MM.1S (cell line): ENCODE measurements around the gene TGM5.

Experiments used
- DNase-seq: peaks from one replicate; pipeline ENCODE4 v3.0.0-alpha.2; 2015
- H2AFZ ChIP-seq: fragments of 300-600 bp; sonication (generic); 2 replicates; pipeline ENCODE4 v1.6.0; 2016; ENCODE audit warnings: antibody characterized with exemption, low read length
- H3F3A ChIP-seq: fragments of 300-600 bp; sonication (generic); 2 replicates; pipeline ENCODE4 v1.6.1; 2016; ENCODE audit warnings: mild to moderate bottlenecking, antibody characterized with exemption, low read length, moderate library complexity, mixed read lengths; ENCODE audit not compliant: insufficient read depth
- H3K27ac ChIP-seq: fragments of 300-600 bp; sonication (generic); 2 replicates; pipeline ENCODE4 v1.5.1; 2016; ENCODE audit warnings: mild to moderate bottlenecking, low read length
- H3K27me3 ChIP-seq: fragments of 300-600 bp; sonication (generic); replicated peaks from 2 replicates; pipeline ENCODE4 v1.6.0; 2016; ENCODE audit warnings: low read length; ENCODE audit not compliant: insufficient read depth
- H3K36me3 ChIP-seq: fragments of 300-600 bp; sonication (generic); replicated peaks from 2 replicates; pipeline ENCODE4 v1.6.1; 2016; ENCODE audit warnings: mild to moderate bottlenecking, low read length, mixed read lengths; ENCODE audit not compliant: insufficient read depth
- H3K4me1 ChIP-seq: fragments of 300-600 bp; sonication (generic); 2 replicates; pipeline ENCODE4 v1.6.1; 2016; ENCODE audit warnings: low read length, mixed read lengths
- H3K4me2 ChIP-seq: fragments of 300-600 bp; sonication (generic); 2 replicates; pipeline ENCODE4 v1.6.0; 2016; ENCODE audit warnings: low read depth, low read length
- H3K4me3 ChIP-seq: fragments of 300-600 bp; sonication (generic); 2 replicates; pipeline ENCODE4 v1.5.1; 2016; ENCODE audit warnings: low read length, mixed read lengths
- H3K79me2 ChIP-seq: fragments of 300-600 bp; sonication (generic); 2 replicates; pipeline ENCODE4 v1.6.1; 2016; ENCODE audit warnings: mixed run types, low read length, mixed read lengths
- H3K9ac ChIP-seq: fragments of 300-600 bp; sonication (generic); 2 replicates; pipeline ENCODE4 v1.6.1; 2016; ENCODE audit warnings: low read length, mixed read lengths
- H3K9me2 ChIP-seq: fragments of 300-600 bp; sonication (generic); replicated peaks from 2 replicates; pipeline ENCODE4 v1.6.1; 2016; ENCODE audit warnings: mild to moderate bottlenecking, low read length, mixed read lengths; ENCODE audit not compliant: insufficient read depth
- H3K9me3 ChIP-seq: fragments of 300-600 bp; sonication (generic); replicated peaks from 2 replicates; pipeline ENCODE4 v1.6.1; 2016; ENCODE audit warnings: mild to moderate bottlenecking, low read length, mixed read lengths; ENCODE audit not compliant: insufficient read depth
- H4K20me1 ChIP-seq: fragments of 300-600 bp; sonication (generic); 2 replicates; pipeline ENCODE4 v1.6.1; 2016; ENCODE audit warnings: mild to moderate bottlenecking, low read length, moderate library complexity, mixed read lengths; ENCODE audit not compliant: insufficient read depth
- EZH2 ChIP-seq: fragments of 300-600 bp; sonication (generic); optimal IDR thresholded peaks from 2 replicates; pipeline ENCODE3; 2017; ENCODE audit warnings: low read depth, mild to moderate bottlenecking, antibody characterized with exemption, low read length, mixed read lengths
- EZH2phosphoT487 ChIP-seq: fragments of 300-600 bp; sonication (generic); IDR thresholded peaks from 2 replicates; pipeline ENCODE4 v1.6.1; 2018; ENCODE audit warnings: antibody characterized with exemption, low read length
- TF ChIP-seq, protein P1 (sequence below): fragments of 300-600 bp; sonication (generic); IDR thresholded peaks from 2 replicates; pipeline ENCODE4 v1.5.1; 2016; ENCODE audit warnings: antibody characterized with exemption, low read length, mixed read lengths

The TGM5 gene

DNA sequence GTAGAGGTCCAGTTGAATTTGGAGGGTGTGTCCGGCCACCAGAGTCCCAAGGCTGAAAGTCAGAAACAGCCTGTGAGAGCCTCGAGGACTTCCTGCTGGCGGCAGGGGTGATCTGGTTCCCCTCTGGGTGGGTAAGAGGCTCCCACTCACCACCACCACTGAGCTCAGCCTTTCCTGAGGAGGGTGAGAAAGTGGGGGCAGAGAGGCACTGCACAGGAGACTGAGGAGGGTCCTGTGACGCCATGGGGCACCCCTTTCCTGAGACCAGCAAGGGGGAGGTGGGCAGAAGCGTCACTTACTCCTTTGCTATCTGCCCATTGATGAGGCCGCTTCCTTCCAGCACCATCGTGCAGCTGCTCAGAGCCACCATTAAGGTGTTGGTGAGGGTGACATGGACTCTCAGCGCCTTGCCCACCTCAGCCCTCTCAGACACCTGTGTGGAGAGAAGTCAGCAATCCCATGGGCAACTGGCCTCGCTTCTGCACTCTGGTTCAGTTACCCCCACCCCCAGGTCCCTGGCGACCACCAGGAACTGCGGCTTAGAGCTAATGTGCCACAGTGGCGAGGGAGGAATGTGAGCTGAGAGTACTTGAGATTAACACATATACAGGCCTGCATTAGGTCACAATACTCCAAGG, 10.0 kb upstream of the TGM5 start:
- no peaks in the 10 kb centered on the region for H3K27me3 ChIP-seq
- no peak overlapping the region for H3K4me3 ChIP-seq
- H3K9ac ChIP-seq = no peak overlapping the region
- H2AFZ ChIP-seq = no peak overlapping the region
- H3F3A ChIP-seq = no peaks in the 10 kb centered on the region
- no peaks in the 10 kb centered on the region for H3K9me3 ChIP-seq
- no peaks in the 10 kb centered on the region for H3K4me1 ChIP-seq
- no peaks in the 10 kb centered on the region for H3K36me3 ChIP-seq
- H3K79me2 ChIP-seq = no peaks in the 10 kb centered on the region
- H3K27ac ChIP-seq = no peak overlapping the region
- no peak overlapping the region for H3K4me2 ChIP-seq
- TF ChIP-seq EZH2phosphoT487 (no peak), EZH2 (no peak)
- TF ChIP-seq, protein P1, sequence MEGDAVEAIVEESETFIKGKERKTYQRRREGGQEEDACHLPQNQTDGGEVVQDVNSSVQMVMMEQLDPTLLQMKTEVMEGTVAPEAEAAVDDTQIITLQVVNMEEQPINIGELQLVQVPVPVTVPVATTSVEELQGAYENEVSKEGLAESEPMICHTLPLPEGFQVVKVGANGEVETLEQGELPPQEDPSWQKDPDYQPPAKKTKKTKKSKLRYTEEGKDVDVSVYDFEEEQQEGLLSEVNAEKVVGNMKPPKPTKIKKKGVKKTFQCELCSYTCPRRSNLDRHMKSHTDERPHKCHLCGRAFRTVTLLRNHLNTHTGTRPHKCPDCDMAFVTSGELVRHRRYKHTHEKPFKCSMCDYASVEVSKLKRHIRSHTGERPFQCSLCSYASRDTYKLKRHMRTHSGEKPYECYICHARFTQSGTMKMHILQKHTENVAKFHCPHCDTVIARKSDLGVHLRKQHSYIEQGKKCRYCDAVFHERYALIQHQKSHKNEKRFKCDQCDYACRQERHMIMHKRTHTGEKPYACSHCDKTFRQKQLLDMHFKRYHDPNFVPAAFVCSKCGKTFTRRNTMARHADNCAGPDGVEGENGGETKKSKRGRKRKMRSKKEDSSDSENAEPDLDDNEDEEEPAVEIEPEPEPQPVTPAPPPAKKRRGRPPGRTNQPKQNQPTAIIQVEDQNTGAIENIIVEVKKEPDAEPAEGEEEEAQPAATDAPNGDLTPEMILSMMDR = no peak
- DNase-seq = no peak
- H3K9me2 ChIP-seq = no peaks in the 10 kb centered on the region
- H4K20me1 ChIP-seq = no peaks in the 10 kb centered on the region

DNA sequence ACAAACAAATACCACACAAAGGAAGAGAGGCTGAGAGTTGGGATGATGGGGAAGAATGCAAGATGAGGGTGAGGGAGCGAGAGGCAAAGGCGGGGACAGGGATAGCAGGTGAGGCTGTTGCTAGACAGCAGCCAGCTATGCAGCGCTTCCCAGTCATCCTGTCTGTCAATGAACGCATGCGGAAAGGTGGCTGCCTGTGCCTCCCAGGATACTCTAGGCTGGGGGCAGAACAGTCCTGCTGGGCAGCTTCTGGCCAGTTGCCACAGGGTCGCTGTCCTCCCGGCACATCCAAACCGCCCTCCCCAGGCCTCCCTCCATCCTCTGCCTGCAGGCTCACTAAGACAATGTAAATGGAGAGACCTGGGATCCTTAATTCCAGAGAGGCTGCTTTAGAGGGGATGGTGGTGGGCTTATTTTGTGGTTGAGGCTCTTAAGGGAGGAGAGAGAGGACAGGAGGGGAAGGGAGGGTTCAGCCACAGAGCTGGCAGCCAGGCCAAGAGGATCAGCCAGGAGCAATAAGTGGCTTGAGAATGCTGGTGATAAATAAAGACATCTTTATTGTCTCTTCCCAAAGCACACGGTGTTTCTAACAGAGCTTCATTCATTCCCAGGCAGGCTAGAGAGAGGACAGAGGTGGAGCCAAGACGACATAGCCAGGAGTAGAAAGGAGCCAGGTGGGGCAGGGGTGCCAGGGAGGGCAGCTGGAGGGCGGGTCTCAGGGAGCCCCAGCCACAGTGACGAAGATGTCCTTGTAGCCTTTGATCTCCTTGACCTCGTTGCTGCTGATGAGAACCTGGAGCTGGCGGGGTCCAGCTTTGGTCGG, 9.2 kb upstream of the TGM5 start:
- H3K36me3 ChIP-seq = no peaks in the 10 kb centered on the region
- H3K4me3 ChIP-seq = no peak overlapping the region
- H3K27ac ChIP-seq = no peak overlapping the region
- H4K20me1 ChIP-seq = no peaks in the 10 kb centered on the region
- H2AFZ ChIP-seq = no peak overlapping the region
- no peak overlapping the region for H3K9ac ChIP-seq
- DNase-seq = no peak
- no peak overlapping the region for H3K4me2 ChIP-seq
- peaks cover 1% of the 10 kb centered on the region; the same call in 1 of the 2 replicates for H3K4me1 ChIP-seq
- no peaks in the 10 kb centered on the region for H3F3A ChIP-seq
- H3K9me3 ChIP-seq = no peaks in the 10 kb centered on the region
- H3K9me2 ChIP-seq = no peaks in the 10 kb centered on the region
- H3K79me2 ChIP-seq = no peaks in the 10 kb centered on the region
- no peaks in the 10 kb centered on the region for H3K27me3 ChIP-seq
- TF ChIP-seq EZH2 (no peak), EZH2phosphoT487 (no peak)
- TF ChIP-seq, protein P1 = no peak

DNA sequence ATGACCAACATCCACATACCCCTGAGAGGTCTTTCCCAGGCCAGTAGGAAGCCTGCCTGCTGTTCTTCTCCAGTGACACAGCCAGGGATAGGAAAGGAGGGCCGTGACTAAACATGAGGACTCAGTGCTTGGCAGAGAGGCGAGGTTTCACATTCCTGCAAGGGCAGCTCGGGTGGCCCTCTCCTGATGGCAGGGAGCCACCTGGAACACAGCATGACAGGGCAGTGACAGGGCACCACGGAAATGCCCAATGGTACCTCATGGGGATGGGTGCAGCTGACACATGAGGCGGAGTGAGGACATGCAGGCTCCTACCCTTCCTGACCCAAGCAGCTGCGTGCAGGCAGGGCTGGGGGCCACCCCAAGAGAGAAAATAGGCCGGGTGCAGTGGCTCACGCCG, 7.4 kb upstream of the TGM5 start:
- H3K9me3 ChIP-seq = no peaks in the 10 kb centered on the region
- H3K36me3 ChIP-seq = no peaks in the 10 kb centered on the region
- H3K9ac ChIP-seq = no peak overlapping the region
- no peak for DNase-seq
- no peaks in the 10 kb centered on the region for H3K27me3 ChIP-seq
- no peaks in the 10 kb centered on the region for H3F3A ChIP-seq
- H3K4me2 ChIP-seq = no peak overlapping the region
- no peaks in the 10 kb centered on the region for H3K9me2 ChIP-seq
- H3K4me1 ChIP-seq = peaks cover 12% of the 10 kb centered on the region
- H3K4me3 ChIP-seq = no peak overlapping the region
- H3K27ac ChIP-seq = no peak overlapping the region
- no peak overlapping the region for H2AFZ ChIP-seq
- TF ChIP-seq EZH2phosphoT487 (no peak), EZH2 (no peak)
- TF ChIP-seq, protein P1 = no peak
- no peaks in the 10 kb centered on the region for H3K79me2 ChIP-seq
- H4K20me1 ChIP-seq = no peaks in the 10 kb centered on the region
